ENCODE measurements around the gene SLMAP.

Gene SLMAP

GRCh38 chr3:57956119-57956832, 200.2 kb downstream of the SLMAP start:
- Histone ChIP-seq H3K9ac (ENCODE audit: low read depth, low read length) (no peak overlapping the region), H3K36me3 (ENCODE audit: insufficient read depth, low read length) (no peaks in the 10 kb centered on the region), H3K27me3 (ENCODE audit: insufficient read depth, low read length) (no peaks in the 10 kb centered on the region), H3K27ac (ENCODE audit: low read depth, low read length) (no peak overlapping the region), H3K9me3 (ENCODE audit: insufficient read depth, low read depth, low read length) (no peaks in the 10 kb centered on the region), H3K4me1 (ENCODE audit: insufficient read depth, low read length) (peaks cover 23% of the 10 kb centered on the region), H3K4me3 (ENCODE audit: low read length) (no peak overlapping the region)
- 90% methylated on average over 3 of the region's 3 CpGs for WGBS

- no peaks in the 10 kb centered on the region for H3K9me3 ChIP-seq (ENCODE audit: insufficient read depth, low read depth, low read length)
- peaks cover 18% of the 10 kb centered on the region for H3K4me1 ChIP-seq (ENCODE audit: insufficient read depth, low read length)
- no peak overlapping the region for H3K27ac ChIP-seq (ENCODE audit: low read depth, low read length)
- no peak overlapping the region for H3K4me3 ChIP-seq (ENCODE audit: low read length)
- no peaks in the 10 kb centered on the region for H3K27me3 ChIP-seq (ENCODE audit: insufficient read depth, low read length)
- 93% methylated on average over 2 of the region's 2 CpGs for WGBS
- no peaks in the 10 kb centered on the region for H3K36me3 ChIP-seq (ENCODE audit: insufficient read depth, low read length)
- H3K9ac ChIP-seq (ENCODE audit: low read depth, low read length), result no peak overlapping the region
Measured at GRCh38 chr3:57956833-57957174, 200.7 kb downstream of the SLMAP start.

GRCh38 chr3:57957824-57958223, 201.7 kb downstream of the SLMAP start:
- Histone ChIP-seq H3K9ac (ENCODE audit: low read depth, low read length) (no peak overlapping the region), H3K27ac (ENCODE audit: low read depth, low read length) (no peak overlapping the region), H3K27me3 (ENCODE audit: insufficient read depth, low read length) (no peaks in the 10 kb centered on the region), H3K4me1 (ENCODE audit: insufficient read depth, low read length) (peaks cover 12% of the 10 kb centered on the region), H3K4me3 (ENCODE audit: low read length) (no peak overlapping the region), H3K9me3 (ENCODE audit: insufficient read depth, low read depth, low read length) (no peaks in the 10 kb centered on the region), H3K36me3 (ENCODE audit: insufficient read depth, low read length) (no peaks in the 10 kb centered on the region)
- no CpG with 5 or more reads among the region's 1 CpG for WGBS

- H3K9ac ChIP-seq (ENCODE audit: low read depth, low read length), result no peak overlapping the region
- no peak overlapping the region for H3K4me3 ChIP-seq (ENCODE audit: low read length)
- peaks cover 12% of the 10 kb centered on the region for H3K4me1 ChIP-seq (ENCODE audit: insufficient read depth, low read length)
- H3K9me3 ChIP-seq (ENCODE audit: insufficient read depth, low read depth, low read length), result no peaks in the 10 kb centered on the region
- H3K27ac ChIP-seq (ENCODE audit: low read depth, low read length), result peak overlapping the region; percentile 36
- no peaks in the 10 kb centered on the region for H3K27me3 ChIP-seq (ENCODE audit: insufficient read depth, low read length)
- no peaks in the 10 kb centered on the region for H3K36me3 ChIP-seq (ENCODE audit: insufficient read depth, low read length)
- WGBS, result 92% methylated on average over 13 of the region's 13 CpGs
Measured at GRCh38 chr3:57958642-57959422, 202.7 kb downstream of the SLMAP start.

- Histone ChIP-seq H3K27ac (ENCODE audit: low read depth, low read length) (peak overlapping the region; percentile 36; the same call in 1 of the 2 replicates), H3K36me3 (ENCODE audit: insufficient read depth, low read length) (no peaks in the 10 kb centered on the region), H3K27me3 (ENCODE audit: insufficient read depth, low read length) (no peaks in the 10 kb centered on the region), H3K9ac (ENCODE audit: low read depth, low read length) (no peak overlapping the region; the same call in 1 of the 2 replicates), H3K9me3 (ENCODE audit: insufficient read depth, low read depth, low read length) (no peaks in the 10 kb centered on the region), H3K4me3 (ENCODE audit: low read length) (no peak overlapping the region), H3K4me1 (ENCODE audit: insufficient read depth, low read length) (peaks cover 12% of the 10 kb centered on the region)
- WGBS, result 71% methylated on average over 19 of the region's 19 CpGs
Measured at GRCh38 chr3:57959423-57960173, 203.5 kb downstream of the SLMAP start.

GRCh38 chr3:57960174-57960505, 204.0 kb downstream of the SLMAP start:
- no peak overlapping the region; the same call in 1 of the 2 replicates for H3K9ac ChIP-seq (ENCODE audit: low read depth, low read length)
- peaks cover 12% of the 10 kb centered on the region for H3K4me1 ChIP-seq (ENCODE audit: insufficient read depth, low read length)
- 84% methylated on average over 4 of the region's 4 CpGs for WGBS
- no peaks in the 10 kb centered on the region for H3K36me3 ChIP-seq (ENCODE audit: insufficient read depth, low read length)
- peak overlapping the region; percentile 34 for H3K27ac ChIP-seq (ENCODE audit: low read depth, low read length)
- no peak overlapping the region for H3K4me3 ChIP-seq (ENCODE audit: low read length)
- no peaks in the 10 kb centered on the region for H3K9me3 ChIP-seq (ENCODE audit: insufficient read depth, low read depth, low read length)
- no peaks in the 10 kb centered on the region for H3K27me3 ChIP-seq (ENCODE audit: insufficient read depth, low read length)

- Histone ChIP-seq H3K27me3 (ENCODE audit: insufficient read depth, low read length) (no peaks in the 10 kb centered on the region), H3K9ac (ENCODE audit: low read depth, low read length) (no peak overlapping the region), H3K4me3 (ENCODE audit: low read length) (no peak overlapping the region), H3K4me1 (ENCODE audit: insufficient read depth, low read length) (peaks cover 12% of the 10 kb centered on the region), H3K36me3 (ENCODE audit: insufficient read depth, low read length) (no peaks in the 10 kb centered on the region), H3K27ac (ENCODE audit: low read depth, low read length) (no peak overlapping the region), H3K9me3 (ENCODE audit: insufficient read depth, low read depth, low read length) (no peaks in the 10 kb centered on the region)
- WGBS, result 94% methylated on average over 21 of the region's 21 CpGs
Measured at GRCh38 chr3:57961177-57961827, 205.2 kb downstream of the SLMAP start.

- no peak overlapping the region for H3K9ac ChIP-seq (ENCODE audit: low read depth, low read length)
- no peaks in the 10 kb centered on the region for H3K27me3 ChIP-seq (ENCODE audit: insufficient read depth, low read length)
- WGBS, result 84% methylated on average over 5 of the region's 5 CpGs
- H3K9me3 ChIP-seq (ENCODE audit: insufficient read depth, low read depth, low read length), result no peaks in the 10 kb centered on the region
- peaks cover 12% of the 10 kb centered on the region for H3K4me1 ChIP-seq (ENCODE audit: insufficient read depth, low read length)
- no peak overlapping the region for H3K27ac ChIP-seq (ENCODE audit: low read depth, low read length)
- no peak overlapping the region for H3K4me3 ChIP-seq (ENCODE audit: low read length)
- H3K36me3 ChIP-seq (ENCODE audit: insufficient read depth, low read length), result no peaks in the 10 kb centered on the region
Measured at GRCh38 chr3:57961828-57962447, 205.8 kb downstream of the SLMAP start.

- H3K9me3 ChIP-seq (ENCODE audit: insufficient read depth, low read depth, low read length), result no peaks in the 10 kb centered on the region
- no peaks in the 10 kb centered on the region for H3K36me3 ChIP-seq (ENCODE audit: insufficient read depth, low read length)
- H3K27ac ChIP-seq (ENCODE audit: low read depth, low read length), result no peak overlapping the region
- H3K4me3 ChIP-seq (ENCODE audit: low read length), result no peak overlapping the region
- no peak overlapping the region for H3K9ac ChIP-seq (ENCODE audit: low read depth, low read length)
- WGBS, result 95% methylated on average over 6 of the region's 6 CpGs
- peaks cover 12% of the 10 kb centered on the region for H3K4me1 ChIP-seq (ENCODE audit: insufficient read depth, low read length)
- no peaks in the 10 kb centered on the region for H3K27me3 ChIP-seq (ENCODE audit: insufficient read depth, low read length)
Measured at GRCh38 chr3:57962448-57962834, 206.3 kb downstream of the SLMAP start.

- H3K36me3 ChIP-seq (ENCODE audit: insufficient read depth, low read length), result no peaks in the 10 kb centered on the region
- H3K4me1 ChIP-seq (ENCODE audit: insufficient read depth, low read length), result peaks cover 12% of the 10 kb centered on the region
- 93% methylated on average over 6 of the region's 7 CpGs for WGBS
- no peak overlapping the region for H3K9ac ChIP-seq (ENCODE audit: low read depth, low read length)
- H3K27me3 ChIP-seq (ENCODE audit: insufficient read depth, low read length), result no peaks in the 10 kb centered on the region
- H3K27ac ChIP-seq (ENCODE audit: low read depth, low read length), result no peak overlapping the region
- H3K4me3 ChIP-seq (ENCODE audit: low read length), result no peak overlapping the region
- H3K9me3 ChIP-seq (ENCODE audit: insufficient read depth, low read depth, low read length), result no peaks in the 10 kb centered on the region
Measured at GRCh38 chr3:57963811-57964346, 207.8 kb downstream of the SLMAP start.
